ENCODE data around the gene NPAS1.

- TF ChIP-seq CTCF (IDR thresholded peaks at IDR 0.05) (no peak), EZH2phosphoT487 (IDR thresholded peaks at IDR 0.05) (no peak), EZH2 (IDR thresholded peaks at IDR 0.05) (no peak)
Measured at GRCh38 chr19:47024502-47024901, 4.9 kb downstream of the NPAS1 start.
